HepG2 (cell line): ENCODE results near the gene SMARCD1. TPM values are rescaled to one million over a fixed set of nuclear protein-coding genes. Genes with fewer than 3 reads are reported as not detected.
A peak's percentile ranks its signal among the peaks of the same experiment; 100 is the strongest.

Experiments
- FOXA3 ChIP-seq: IDR thresholded peaks from 2 replicates; pipeline ENCODE4 v1.6.1; 2016; ENCODE audit warnings: missing genetic modification reagents, missing compliant biosample characterization
- HNF1B ChIP-seq: sonication (generic); formaldehyde crosslinking; IDR thresholded peaks from 2 replicates; pipeline ENCODE4 v1.5.1; 2020; ENCODE audit warnings: mild to moderate bottlenecking, moderate library complexity, missing genetic modification reagents
- HNRNPH1 ChIP-seq: fragments of 200-400 bp; formaldehyde crosslinking; optimal IDR thresholded peaks from 2 replicates; pipeline ENCODE3; 2017; ENCODE audit warnings: mild to moderate bottlenecking, low read depth, low read length
- KAT8 ChIP-seq: IDR thresholded peaks from 2 replicates; pipeline ENCODE4 v1.6.1; 2016; ENCODE audit warnings: missing genetic modification reagents, missing compliant biosample characterization
- KDM2A ChIP-seq: sonication (generic); formaldehyde crosslinking; IDR thresholded peaks from 2 replicates; pipeline ENCODE4 v1.4.0; 2020; ENCODE audit warnings: low read depth, missing genetic modification reagents, borderline replicate concordance
- MAZ ChIP-seq, 2 experiments: sonication (generic) in 1 of 2; formaldehyde crosslinking in 1 of 2; IDR thresholded peaks; 2 replicates each; pipeline versions ENCODE4 v1.5.0 to v1.6.1; 2012 to 2020; ENCODE audit warnings: low read depth in 2 of 2, mild to moderate bottlenecking in 2 of 2, borderline replicate concordance in 1 of 2, improper control_type of control experiment in 1 of 2, low read length in 1 of 2, missing genetic modification reagents in 1 of 2, moderate library complexity in 1 of 2
- NFAT5 ChIP-seq: sonication (generic); formaldehyde crosslinking; IDR thresholded peaks from 2 replicates; pipeline ENCODE4 v1.4.0; 2020; ENCODE audit warnings: missing genetic modification reagents
- NFKBIZ ChIP-seq: IDR thresholded peaks from 2 replicates; pipeline ENCODE4 v1.6.1; 2018; ENCODE audit warnings: missing genetic modification reagents, missing compliant biosample characterization
- PITX1 ChIP-seq: sonication (generic); formaldehyde crosslinking; IDR thresholded peaks from 2 replicates; pipeline ENCODE4 v1.5.1; 2020; ENCODE audit warnings: mild to moderate bottlenecking, missing genetic modification reagents
- RNF219 ChIP-seq: sonication (generic); formaldehyde crosslinking; IDR thresholded peaks from 2 replicates; pipeline ENCODE4 v1.5.0; 2020; ENCODE audit warnings: mild to moderate bottlenecking, missing genetic modification reagents
- RORA ChIP-seq: sonication (generic); formaldehyde crosslinking; IDR thresholded peaks from 2 replicates; pipeline ENCODE4 v1.5.0; 2020; ENCODE audit warnings: mild to moderate bottlenecking, missing genetic modification reagents, moderate library complexity
- SYNCRIP ChIP-seq: fragments of 200-400 bp; formaldehyde crosslinking; IDR thresholded peaks from 2 replicates; pipeline ENCODE4 v1.6.1; 2018; ENCODE audit warnings: mild to moderate bottlenecking, low read depth, low read length; ENCODE audit not compliant: insufficient read depth
- ZFX ChIP-seq: sonication (generic); formaldehyde crosslinking; IDR thresholded peaks from 2 replicates; pipeline ENCODE4 v1.4.0; 2020; ENCODE audit warnings: mild to moderate bottlenecking, low read depth, missing genetic modification reagents, moderate library complexity
- ZNF33A ChIP-seq: sonication (generic); formaldehyde crosslinking; IDR thresholded peaks from 2 replicates; pipeline ENCODE4 v1.5.1; 2020; ENCODE audit warnings: missing genetic modification reagents, mild to moderate bottlenecking, moderate library complexity, borderline replicate concordance
- ZNF362 ChIP-seq: sonication (generic); formaldehyde crosslinking; IDR thresholded peaks from 2 replicates; pipeline ENCODE4 v1.4.0; 2020; ENCODE audit warnings: missing genetic modification reagents, mild to moderate bottlenecking, borderline replicate concordance
- ZNF513 ChIP-seq: sonication (generic); formaldehyde crosslinking; conservative IDR thresholded peaks from 2 replicates; pipeline ENCODE4 v1.5.0; 2020; ENCODE audit warnings: missing genetic modification reagents
- ZNF737 ChIP-seq: sonication (generic); formaldehyde crosslinking; IDR thresholded peaks from 2 replicates; pipeline ENCODE4 v1.5.0; 2020; ENCODE audit warnings: missing genetic modification reagents, mild to moderate bottlenecking, borderline replicate concordance
- polyA plus RNA-seq, 8 experiments: library from polyadenylated mRNA; depleted of rRNA in 3 of 8; stranded (reverse) in 7 of 8; unstranded in 1 of 8; fragments of >200 nt; fragmentation: Illumina TruSeq in 4 of 8; extraction: Trizol in 4 of 8; gene quantifications; 2 replicates each; pipeline versions ENCODE4 v1.2.1 to v1.2.3, GENCODE V29; 2011 to 2016; ENCODE audit warnings: low read depth in 4 of 8, missing spikeins in 1 of 8, mixed read lengths in 1 of 8; ENCODE audit not compliant: insufficient read depth in 1 of 8
- total RNA-seq, 5 experiments: library from RNA; depleted of rRNA; stranded (reverse); fragments of >200 nt; fragmentation: Illumina TruSeq; extraction: Trizol; gene quantifications; 2 replicates each; pipeline ENCODE4 v1.2.3, GENCODE V29; 2016; ENCODE audit warnings: low read depth in 1 of 5

Gene SMARCD1
- total and polyA plus RNA-seq, 2 of the 13 experiments (the other 11 are each of a cell fraction or from before 2014, with no cell fraction given) = 51.7 to 54.6 TPM

GRCh38 chr12:50082644-50083043 lies 2.5 kb upstream of the SMARCD1 start (continued):
- TF ChIP-seq ZNF33A (CRISPR knock-in tag) (no peak), ZNF737 (CRISPR knock-in tag) (no peak), ZFX (CRISPR knock-in tag) (peak; percentile 44; the same call in 1 of the 2 replicates), ZNF362 (CRISPR knock-in tag) (no peak), NFKBIZ (CRISPR knock-in tag) (0 out of 2 replicates have a peak, but pooled peaks have one; percentile 49), KDM2A (CRISPR knock-in tag) (0 out of 2 replicates have a peak, but pooled peaks have one; percentile 13), SYNCRIP (no peak), HNRNPH1 (no peak), KAT8 (CRISPR knock-in tag) (peak; percentile 68; the same call in 1 of the 2 replicates), PITX1 (CRISPR knock-in tag) (no peak), FOXA3 (CRISPR knock-in tag) (peak; percentile 85), RNF219 (CRISPR knock-in tag) (no peak), NFAT5 (CRISPR knock-in tag) (no peak), RORA (CRISPR knock-in tag) (no peak), ZNF513 (CRISPR knock-in tag) (no peak), MAZ (IDR thresholded peaks at IDR 0.05; ENCODE audit: borderline replicate concordance, low read depth, low read length) (peak; percentile 17; the same call in 1 of the 2 replicates), MAZ (CRISPR knock-in tag; IDR thresholded peaks at IDR 0.05; ENCODE audit: low read depth) (no peak), HNF1B (CRISPR knock-in tag) (0 out of 2 replicates have a peak, but pooled peaks have one; percentile 49)
